Naive thymus-derived CD4-positive, alpha-beta T cell (primary cell): ENCODE measurements around the gene YWHAH. TPM values are rescaled to one million over a fixed set of nuclear protein-coding genes. Genes with fewer than 3 reads are reported as not detected.

Experiments used
- ATAC-seq: fragments of 150-1000 bp; cut with Tn5 transposase; 2 replicates; pipeline ENCODE4 v1.10.0; 2021; ENCODE audit warnings: mild to moderate bottlenecking, moderate library complexity
- CTCF ChIA-PET: fragments of 350-600 bp; sonication (Branson Sonifier 250); formaldehyde crosslinking; loops from one replicate; lab custom pipeline; 2021; ENCODE audit warnings: antibody characterized with exemption; lab: Charles Lee
- POLR2A ChIA-PET: fragments of 350-600 bp; sonication (Branson Sonifier 250); formaldehyde crosslinking; loops from one replicate; lab custom pipeline; 2021; ENCODE audit warnings: antibody characterized with exemption, inconsistent platforms; lab: Charles Lee
- DNase-seq, 9 donors: peaks; one replicate each; pipeline versions ENCODE4 v3.0.0 to v3.0.0-alpha.2; 2020 to 2022; ENCODE audit warnings: mixed read lengths in 1 of 9
- H3K27ac ChIP-seq: one replicate; pipeline ENCODE4 v1.7.0; 2013; ENCODE audit warnings: mild to moderate bottlenecking, low read depth, low read length, moderate library complexity
- H3K27me3 ChIP-seq, 2 donors: one replicate each; pipeline ENCODE4 v1.7.0; 2013; ENCODE audit warnings: low read length in 2 of 2, mild to moderate bottlenecking in 2 of 2, moderate library complexity in 2 of 2; ENCODE audit not compliant: control insufficient read depth in 2 of 2, insufficient read depth in 2 of 2
- H3K36me3 ChIP-seq, 3 experiments: 1 replicate in 2 of 3; 2 replicates in 1 of 3; pipeline ENCODE4 v1.7.0; 2013; ENCODE audit warnings: low read length in 3 of 3, mild to moderate bottlenecking in 3 of 3, moderate library complexity in 1 of 3; ENCODE audit not compliant: insufficient read depth in 3 of 3, control insufficient read depth in 2 of 3
- H3K4me1 ChIP-seq, 2 donors: one replicate each; pipeline ENCODE4 v1.7.0; 2013; ENCODE audit warnings: low read length in 2 of 2, mild to moderate bottlenecking in 2 of 2, moderate library complexity in 1 of 2; ENCODE audit not compliant: control insufficient read depth in 2 of 2, insufficient read depth in 2 of 2
- H3K4me3 ChIP-seq: 2 replicates; pipeline ENCODE4 v1.7.0; 2013; ENCODE audit warnings: mild to moderate bottlenecking, low read length
- H3K9me3 ChIP-seq, 3 experiments: 1 replicate in 2 of 3; 2 replicates in 1 of 3; pipeline ENCODE4 v1.7.0; 2013; ENCODE audit warnings: low read length in 3 of 3; ENCODE audit not compliant: control insufficient read depth in 2 of 3
- H3K27ac Mint-ChIP-seq, 9 donors: one replicate each; pipeline ENCODE4 v1.8.0; 2020 to 2022; ENCODE audit warnings: mixed read lengths in 9 of 9, mild to moderate bottlenecking in 8 of 9, moderate library complexity in 5 of 9, inconsistent platforms in 2 of 9
- H3K27me3 Mint-ChIP-seq, 5 donors: one replicate each; pipeline ENCODE4 v1.8.0; 2021 to 2022; ENCODE audit warnings: mixed read lengths in 5 of 5, mild to moderate bottlenecking in 1 of 5
- H3K36me3 Mint-ChIP-seq, 5 donors: one replicate each; pipeline ENCODE4 v1.8.0; 2020 to 2022; ENCODE audit warnings: mixed read lengths in 5 of 5, mild to moderate bottlenecking in 3 of 5, inconsistent platforms in 1 of 5
- H3K4me1 Mint-ChIP-seq, 7 donors: one replicate each; pipeline ENCODE4 v1.8.0; 2020 to 2022; ENCODE audit warnings: mixed read lengths in 7 of 7, mild to moderate bottlenecking in 3 of 7, inconsistent platforms in 1 of 7
- H3K4me3 Mint-ChIP-seq, 10 donors: one replicate each; pipeline ENCODE4 v1.8.0; 2020 to 2022; ENCODE audit warnings: mild to moderate bottlenecking in 10 of 10, mixed read lengths in 10 of 10, moderate library complexity in 6 of 10, inconsistent platforms in 2 of 10
- H3K9me3 Mint-ChIP-seq, 11 donors: one replicate each; pipeline ENCODE4 v1.8.0; 2020 to 2022; ENCODE audit warnings: mixed read lengths in 11 of 11, mild to moderate bottlenecking in 4 of 11, inconsistent platforms in 1 of 11, moderate library complexity in 1 of 11
- intact Hi-C, 2 donors: fragments of 100-400 bp; cut with micrococcal nuclease; formaldehyde crosslinking; loops; one replicate each; pipeline ENCODE4 v1.15.1; 2023
- polyA plus RNA-seq, 2 donors: library from polyadenylated mRNA; unstranded; fragments of 300-500 nt; fragmentation: Illumina TruSeq; gene quantifications; one replicate each; pipeline ENCODE4 v1.2.3, GENCODE V29; 2021
- total RNA-seq, 6 experiments: library from RNA in 5 of 6; stranded (reverse) in 5 of 6; gene quantifications; 1 replicate in 5 of 6; 2 replicates in 1 of 6; pipeline ENCODE4 v1.2.3 and lab custom pipeline; 2021 to 2026

Gene YWHAH
- total and polyA plus RNA-seq, 7 experiments from 2014 or later: 11.7 to 130 (median 17.1) TPM

DNA sequence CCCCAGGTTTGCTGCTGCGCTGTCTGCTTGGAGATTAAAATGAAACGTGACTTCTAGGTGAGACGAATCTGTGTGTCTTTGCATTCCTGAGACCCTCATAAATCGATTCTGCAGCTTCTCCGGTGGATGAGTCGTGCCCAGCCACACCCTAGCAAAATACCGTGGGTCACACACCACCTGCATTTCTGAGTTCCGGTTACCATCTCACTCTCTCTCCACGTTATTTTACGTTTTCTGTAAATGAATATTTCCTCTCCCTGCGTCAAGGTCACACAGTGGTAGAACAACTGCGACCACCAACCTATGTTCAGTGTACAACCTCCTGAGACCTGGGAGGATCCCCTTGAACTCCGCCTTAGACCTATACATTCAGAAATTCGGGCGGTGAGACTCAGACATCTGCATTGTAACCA is 1.1 kb downstream of the YWHAH start:
- ChIA-PET POLR2A (interaction anchor here (2.1 to 3.0 kb wide), 2 partner anchors 11 to 283 kb away, joined by 14 read pairs; partner anchors contain the start of gene PISD), CTCF (interaction anchor here (0.6 to 1.3 kb wide), 5 partner anchors 10 to 280 kb away, joined by 3 to 7 read pairs (median 3); no protein-coding TSS in a partner anchor)
- no peaks in the 10 kb centered on the region for H3K9me3 Mint-ChIP-seq
- intact Hi-C loops: loop anchor here (1.0 to 10.0 kb wide), 7 partner anchors 33 to 598 kb away; partner anchors contain the start of genes SFI1 (in 2 of the 2), DRG1 (in 1 of the 2), PATZ1 (in 1 of the 2) and RTCB (in 1 of the 2)
- H3K36me3 Mint-ChIP-seq: peaks cover 0 to 12% (median 0%) of the 10 kb centered on the region in 5 donors
- H3K36me3 ChIP-seq: no peaks in the 10 kb centered on the region
- H3K27me3 ChIP-seq: no peaks in the 10 kb centered on the region
- DNase-seq (peak in 1 of 9 donors; percentile 8), ATAC-seq (no peak)
- H3K4me3 ChIP-seq: peak overlapping the region; percentile 87
- no peaks in the 10 kb centered on the region for H3K27me3 Mint-ChIP-seq
- H3K27ac ChIP-seq: peak overlapping the region; percentile 76
- H3K27ac Mint-ChIP-seq: no peak overlapping the region
- H3K4me3 Mint-ChIP-seq: no peak overlapping the region
- H3K4me1 ChIP-seq: peaks cover 18 to 21% of the 10 kb centered on the region in 2 donors
- H3K9me3 ChIP-seq: no peaks in the 10 kb centered on the region
- peaks cover 7 to 34% (median 14%) of the 10 kb centered on the region in 7 donors for H3K4me1 Mint-ChIP-seq

DNA sequence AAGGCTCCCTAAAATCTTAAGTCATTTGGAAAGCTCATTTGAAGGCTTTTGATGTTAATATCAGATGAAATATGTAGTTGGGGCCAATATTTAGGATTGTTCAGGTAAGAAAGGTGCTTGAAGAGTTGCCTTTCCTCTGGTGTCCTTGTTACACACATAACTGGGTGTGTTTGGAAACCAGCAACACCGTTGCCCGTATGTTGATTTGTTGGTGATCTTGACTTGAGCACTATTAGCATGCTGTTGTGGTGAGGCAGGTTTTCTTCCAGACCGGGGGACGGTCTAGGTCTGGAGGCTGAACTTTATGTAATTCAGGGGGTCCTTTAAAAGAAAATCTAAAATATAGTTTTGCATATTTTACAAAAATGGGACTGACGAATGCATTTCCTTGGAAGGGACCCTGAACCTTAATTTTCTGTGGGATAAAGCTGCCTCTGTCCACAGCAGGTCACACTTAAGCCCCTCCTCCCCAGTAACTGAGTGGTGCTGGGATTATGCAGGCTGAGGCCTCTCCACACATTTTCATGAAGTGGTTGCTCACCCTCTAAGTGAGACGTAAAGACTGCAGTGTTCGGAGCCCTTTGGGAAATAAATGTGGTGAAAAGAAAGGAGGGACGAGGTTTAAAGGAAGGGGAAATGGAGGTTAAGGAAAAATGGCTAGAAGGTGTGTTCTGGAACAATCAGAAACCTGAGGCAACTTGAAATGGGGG is 1.8 kb downstream of the YWHAH start:
- Histone ChIP-seq H3K27ac (peak overlapping the region; percentile 76), H3K27me3 (no peaks in the 10 kb centered on the region), H3K9me3 (no peaks in the 10 kb centered on the region), H3K36me3 (no peaks in the 10 kb centered on the region), H3K4me1 (peaks cover 18 to 21% of the 10 kb centered on the region in 2 donors), H3K4me3 (peak overlapping the region; percentile 87)
- H3K4me1 Mint-ChIP-seq: peaks cover 7 to 39% (median 15%) of the 10 kb centered on the region in 7 donors
- intact Hi-C loops: loop anchor here (1.0 to 10.0 kb wide), 9 partner anchors 25 to 599 kb away; partner anchors contain the start of genes SFI1 (in 2 of the 2), DRG1 (in 1 of the 2), PATZ1 (in 1 of the 2) and RTCB (in 1 of the 2)
- ATAC-seq (no peak), DNase-seq (peak in 2 of 9 donors; percentile 4)
- peaks cover 0 to 16% (median 0%) of the 10 kb centered on the region in 5 donors for H3K36me3 Mint-ChIP-seq
- ChIA-PET POLR2A (interaction anchor here (2.1 to 3.0 kb wide), 2 partner anchors 10 to 284 kb away, joined by 14 read pairs; partner anchors contain the start of gene PISD), CTCF (interaction anchor here (0.6 to 1.5 kb wide), 6 partner anchors 10 to 280 kb away, joined by 3 to 7 read pairs (median 4); no protein-coding TSS in a partner anchor)
- no peaks in the 10 kb centered on the region for H3K27me3 Mint-ChIP-seq
- H3K27ac Mint-ChIP-seq: no peak overlapping the region
- H3K9me3 Mint-ChIP-seq: no peaks in the 10 kb centered on the region
- no peak overlapping the region for H3K4me3 Mint-ChIP-seq

DNA sequence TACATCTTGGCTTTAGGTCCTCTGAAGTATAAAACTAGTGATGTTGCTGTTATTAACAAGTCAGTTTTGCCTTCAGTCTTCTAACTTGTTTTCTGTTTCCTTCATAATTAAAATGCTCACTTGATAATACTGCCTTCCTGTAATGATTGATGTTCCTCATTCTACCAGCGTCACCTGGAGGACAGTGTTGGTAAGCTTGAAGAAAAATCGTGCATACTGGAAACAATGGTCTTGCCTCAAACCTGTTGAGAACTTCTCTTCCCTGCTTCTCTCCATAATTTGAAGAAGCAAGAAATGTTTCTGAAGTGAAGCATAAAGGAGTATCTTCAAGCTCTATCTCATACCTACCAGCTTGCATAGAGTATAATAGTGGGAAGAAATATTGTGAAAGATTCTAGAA is 3.0 kb downstream of the YWHAH start:
- ChIA-PET POLR2A (interaction anchor here (0.7 to 3.0 kb wide), 2 partner anchors 9 to 270 kb away, joined by 3 to 14 read pairs; no protein-coding TSS in a partner anchor), CTCF (interaction anchor here (0.9 to 2.9 kb wide), 5 partner anchors 9 to 282 kb away, joined by 3 to 20 read pairs (median 5); no protein-coding TSS in a partner anchor)
- peak overlapping the region; percentile 20 for H3K27ac ChIP-seq
- no peaks in the 10 kb centered on the region for H3K27me3 ChIP-seq
- Mint-ChIP-seq H3K9me3 (no peaks in the 10 kb centered on the region), H3K36me3 (peaks cover 0 to 16% (median 0%) of the 10 kb centered on the region in 5 donors), H3K27ac (peak overlapping the region in 7 of 9 donors; percentile 51 to 89 (median 73)), H3K4me3 (peak overlapping the region in 7 of 10 donors; percentile 0 to 77 (median 26)), H3K4me1 (peaks cover 15 to 46% (median 19%) of the 10 kb centered on the region in 7 donors), H3K27me3 (no peaks in the 10 kb centered on the region)
- no peaks in the 10 kb centered on the region for H3K9me3 ChIP-seq
- H3K36me3 ChIP-seq: no peaks in the 10 kb centered on the region
- H3K4me1 ChIP-seq: peaks cover 18 to 31% of the 10 kb centered on the region in 2 donors
- intact Hi-C loops: loop anchor here (1.0 to 10.0 kb wide), 9 partner anchors 24 to 600 kb away; partner anchors contain the start of genes PATZ1 (in 1 of the 2) and PRR14L (in 1 of the 2)
- H3K4me3 ChIP-seq: no peak overlapping the region
- DNase-seq: peak in 7 of 9 donors; percentile 25 to 57 (median 48)
- ATAC-seq: peak; percentile 51

DNA sequence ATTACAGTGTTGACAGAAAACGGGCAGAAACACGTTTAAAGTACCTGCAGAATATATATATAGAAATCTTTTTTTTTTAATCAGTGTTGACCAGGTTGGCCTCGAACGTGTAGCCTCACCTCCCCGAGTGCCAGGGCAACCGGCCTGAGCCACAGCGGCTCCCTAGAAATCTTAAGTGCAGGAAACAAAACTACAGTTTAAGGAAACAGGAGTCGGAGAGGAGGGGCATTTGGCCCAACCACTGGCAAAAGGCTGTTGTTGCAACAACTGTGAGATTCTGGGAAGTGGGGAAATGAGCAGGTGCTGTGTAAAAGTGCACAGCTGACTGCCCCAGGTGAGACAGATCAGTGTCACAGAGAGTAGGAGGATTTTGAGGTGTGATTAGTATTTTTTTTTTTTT is 3.7 kb downstream of the YWHAH start:
- Histone ChIP-seq H3K9me3 (no peaks in the 10 kb centered on the region), H3K27me3 (no peaks in the 10 kb centered on the region), H3K4me1 (peaks cover 18 to 38% of the 10 kb centered on the region in 2 donors), H3K4me3 (no peak overlapping the region), H3K27ac (no peak overlapping the region), H3K36me3 (no peaks in the 10 kb centered on the region)
- peak overlapping the region in 1 of 9 donors; percentile 0 for H3K27ac Mint-ChIP-seq
- H3K9me3 Mint-ChIP-seq: no peaks in the 10 kb centered on the region
- no peaks in the 10 kb centered on the region for H3K27me3 Mint-ChIP-seq
- ChIA-PET POLR2A (interaction anchor here (0.9 to 3.0 kb wide), 2 partner anchors 9 to 282 kb away, joined by 3 to 14 read pairs; no protein-coding TSS in a partner anchor), CTCF (interaction anchor here (0.9 to 2.9 kb wide), 5 partner anchors 9 to 283 kb away, joined by 3 to 20 read pairs (median 3); no protein-coding TSS in a partner anchor)
- no peak overlapping the region for H3K4me3 Mint-ChIP-seq
- peaks cover 0 to 16% (median 0%) of the 10 kb centered on the region in 5 donors for H3K36me3 Mint-ChIP-seq
- DNase-seq (no peak), ATAC-seq (no peak)
- intact Hi-C loops: loop anchor here (5.0 to 10.0 kb wide), 4 partner anchors 36 to 601 kb away; partner anchors contain the start of gene PATZ1 (in 1 of the 2)
- H3K4me1 Mint-ChIP-seq: peaks cover 15 to 47% (median 20%) of the 10 kb centered on the region in 7 donors

DNA sequence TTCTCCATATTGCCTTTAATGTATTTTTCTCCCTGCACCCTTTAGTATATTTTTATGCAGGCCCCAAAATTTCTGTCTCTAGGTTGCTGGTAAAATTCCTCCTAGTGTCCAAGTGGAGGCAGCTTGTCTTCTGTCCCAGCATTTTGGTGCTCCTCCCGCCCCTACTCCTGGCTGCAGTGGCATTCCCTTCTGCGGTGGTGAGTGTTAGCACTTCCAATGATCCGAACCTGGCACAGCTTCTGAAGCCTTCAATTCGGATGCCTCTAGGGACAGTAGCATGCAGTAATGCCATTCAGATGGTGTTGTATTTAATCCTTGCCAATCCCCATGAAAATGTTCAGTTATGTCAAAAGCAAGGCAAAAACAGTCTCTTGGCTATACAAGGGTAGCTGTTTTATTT is 5.9 kb downstream of the YWHAH start:
- H3K27ac ChIP-seq: no peak overlapping the region
- H3K9me3 Mint-ChIP-seq: no peaks in the 10 kb centered on the region
- no peak for DNase-seq
- no peaks in the 10 kb centered on the region for H3K36me3 ChIP-seq
- H3K27ac Mint-ChIP-seq: peak overlapping the region in 1 of 9 donors; percentile 31
- H3K4me3 Mint-ChIP-seq: no peak overlapping the region
- ChIA-PET CTCF (interaction anchor here (0.6 to 0.8 kb wide), 2 partner anchors 10 to 125 kb away, joined by 3 to 6 read pairs; no protein-coding TSS in a partner anchor), POLR2A (no interaction called here)
- no peak for ATAC-seq
- peaks cover 18 to 54% of the 10 kb centered on the region in 2 donors for H3K4me1 ChIP-seq
- intact Hi-C loops: no loop called here
- peaks cover 29 to 56% (median 38%) of the 10 kb centered on the region in 7 donors for H3K4me1 Mint-ChIP-seq
- H3K36me3 Mint-ChIP-seq: peaks cover 0 to 23% (median 0%) of the 10 kb centered on the region in 5 donors
- no peaks in the 10 kb centered on the region for H3K27me3 ChIP-seq
- no peak overlapping the region for H3K4me3 ChIP-seq
- H3K9me3 ChIP-seq: no peaks in the 10 kb centered on the region
- no peaks in the 10 kb centered on the region for H3K27me3 Mint-ChIP-seq
